GM23248 (cell line): ENCODE measurements around the gene ACTN1. TPM values are rescaled to one million over a fixed set of nuclear protein-coding genes. Genes with fewer than 3 reads are reported as not detected.
A peak's percentile ranks its signal among the peaks of the same experiment; 100 is the strongest.

Experiments
- DNase-seq: peaks from one replicate; pipeline ENCODE4 v3.0.0-alpha.2; 2015
- H2AFZ ChIP-seq: fragments of 200-600 bp; sonication (generic); 2 replicates; pipeline ENCODE4 v1.6.1; 2016; ENCODE audit warnings: antibody characterized with exemption
- H3F3A ChIP-seq: fragments of 200-600 bp; sonication (generic); 2 replicates; pipeline ENCODE4 v1.6.1; 2016; ENCODE audit warnings: mild to moderate bottlenecking, antibody characterized with exemption, mixed run types; ENCODE audit not compliant: insufficient read depth
- H3K27ac ChIP-seq: fragments of 200-600 bp; sonication (generic); 2 replicates; pipeline ENCODE4 v1.5.1; 2016; ENCODE audit warnings: mild to moderate bottlenecking
- H3K27me3 ChIP-seq: fragments of 200-600 bp; sonication (generic); replicated peaks from 2 replicates; pipeline ENCODE4 v1.6.1; 2016; ENCODE audit warnings: mild to moderate bottlenecking; ENCODE audit not compliant: insufficient read depth
- H3K36me3 ChIP-seq: fragments of 200-600 bp; sonication (generic); 2 replicates; pipeline ENCODE4 v1.6.1; 2016; ENCODE audit warnings: low read depth, mild to moderate bottlenecking
- H3K4me1 ChIP-seq: fragments of 200-600 bp; sonication (generic); 2 replicates; pipeline ENCODE4 v1.6.1; 2016; ENCODE audit warnings: mild to moderate bottlenecking; ENCODE audit not compliant: insufficient read depth
- H3K4me2 ChIP-seq: fragments of 200-600 bp; sonication (generic); one replicate; pipeline ENCODE4 v1.6.1; 2016; ENCODE audit warnings: mild to moderate bottlenecking; ENCODE audit not compliant: unreplicated experiment
- H3K4me3 ChIP-seq: fragments of 200-600 bp; sonication (generic); 2 replicates; pipeline ENCODE4 v1.5.1; 2016; ENCODE audit warnings: mild to moderate bottlenecking
- H3K79me2 ChIP-seq: fragments of 200-600 bp; sonication (generic); 2 replicates; pipeline ENCODE4 v1.6.1; 2016; ENCODE audit warnings: mild to moderate bottlenecking; ENCODE audit not compliant: insufficient read depth
- H3K9ac ChIP-seq: fragments of 200-600 bp; sonication (generic); 2 replicates; pipeline ENCODE4 v1.6.1; 2016; ENCODE audit warnings: mild to moderate bottlenecking
- H3K9me2 ChIP-seq: fragments of 200-600 bp; sonication (generic); 2 replicates; pipeline ENCODE4 v1.6.1; 2016; ENCODE audit warnings: mixed run types, mild to moderate bottlenecking, moderate library complexity; ENCODE audit not compliant: insufficient read depth
- H3K9me3 ChIP-seq: fragments of 200-600 bp; sonication (generic); one replicate; pipeline ENCODE4 v1.6.1; 2017; ENCODE audit warnings: low read depth
- H4K20me1 ChIP-seq: fragments of 200-600 bp; sonication (generic); 2 replicates; pipeline ENCODE4 v1.6.0; 2016; ENCODE audit not compliant: insufficient read depth
- EZH2 ChIP-seq: fragments of 200-600 bp; sonication (generic); IDR thresholded peaks from 2 replicates; pipeline ENCODE4 v1.6.1; 2018; ENCODE audit warnings: antibody characterized with exemption, mild to moderate bottlenecking; ENCODE audit not compliant: insufficient read depth, poor library complexity, severe bottlenecking
- EZH2phosphoT487 ChIP-seq: fragments of 200-600 bp; sonication (generic); IDR thresholded peaks from 2 replicates; pipeline ENCODE4 v1.6.1; 2018; ENCODE audit warnings: antibody characterized with exemption, moderate library complexity, mild to moderate bottlenecking, low read depth; ENCODE audit not compliant: insufficient read depth
- WGBS, 2 experiments: methylation state at CpG; one replicate each; pipeline ENCODE4 v1.1.6; 2015 to 2017; ENCODE audit warnings: low lambda C conversion rate in 2 of 2, low coverage in 1 of 2; ENCODE audit errors: missing lambda C conversion rate in 2 of 2; 5-methylcytosine and 5-hydroxymethylcytosine counted together
- in situ Hi-C: fragments of 300-500 bp; cut with MboI; formaldehyde crosslinking; loops from 2 replicates; pipeline ENCODE4 v1.15.0; 2020
- polyA plus RNA-seq: library from polyadenylated mRNA; unstranded; fragments of >200 nt; fragmentation: Nextera tagmentation; extraction: Ambion mirVana; gene quantifications from 2 replicates; pipeline ENCODE4 v1.2.1, GENCODE V29; 2016
- total RNA-seq: library from RNA; depleted of rRNA; stranded (reverse); fragments of >200 nt; shearing (Covaris generic); gene quantifications from 2 replicates; pipeline ENCODE4 v1.2.3, GENCODE V29; 2014

The ACTN1 gene
- total and polyA plus RNA-seq, 2 experiments from 2014 or later, result 403 to 597 TPM

- Histone ChIP-seq H3K36me3 (peaks cover 7% of the 10 kb centered on the region; the same call in 1 of the 2 replicates), H3K4me1 (peaks cover 60% of the 10 kb centered on the region), H3K79me2 (peaks cover 66% of the 10 kb centered on the region), H3K9me2 (no peaks in the 10 kb centered on the region), H2AFZ (no peak overlapping the region), H3K9me3 (no peaks in the 10 kb centered on the region), H3K4me2 (peak overlapping the region; percentile 95), H3K9ac (peak overlapping the region; percentile 97), H3K27me3 (no peaks in the 10 kb centered on the region), H3K4me3 (peak overlapping the region; percentile 96), H3K27ac (peak overlapping the region; percentile 91), H3F3A (peaks cover 57% of the 10 kb centered on the region), H4K20me1 (peaks cover 24% of the 10 kb centered on the region)
- TF ChIP-seq EZH2phosphoT487, result no peak
- no peak for TF ChIP-seq EZH2
- 0% methylated on average over 11 to 13 of the region's 25 CpGs for WGBS, 2 experiments
- peak; percentile 89 for DNase-seq
- in situ Hi-C loops, result no loop called here
Measured at GRCh38 chr14:68977718-68978171, 1.4 kb downstream of the ACTN1 start.

GRCh38 chr14:68977180-68977717 lies 1.9 kb downstream of the ACTN1 start:
- H4K20me1 ChIP-seq, result peaks cover 28% of the 10 kb centered on the region
- peak overlapping the region; percentile 97 for H3K9ac ChIP-seq
- H3K4me3 ChIP-seq, result peak overlapping the region; percentile 96
- WGBS, 2 experiments, result 2% methylated on average over 8 of the region's 8 CpGs
- in situ Hi-C loops, result no loop called here
- DNase-seq, result no peak
- peaks cover 11% of the 10 kb centered on the region; the same call in 1 of the 2 replicates for H3K36me3 ChIP-seq
- H3K79me2 ChIP-seq, result peaks cover 71% of the 10 kb centered on the region
- no peak overlapping the region for H2AFZ ChIP-seq
- TF ChIP-seq EZH2phosphoT487 (no peak), EZH2 (no peak)
- peak overlapping the region; percentile 91 for H3K27ac ChIP-seq
- H3K9me2 ChIP-seq, result no peaks in the 10 kb centered on the region
- peaks cover 52% of the 10 kb centered on the region for H3F3A ChIP-seq
- peaks cover 55% of the 10 kb centered on the region for H3K4me1 ChIP-seq
- H3K27me3 ChIP-seq, result no peaks in the 10 kb centered on the region
- H3K4me2 ChIP-seq, result peak overlapping the region; percentile 95
- H3K9me3 ChIP-seq, result no peaks in the 10 kb centered on the region

- peak overlapping the region; percentile 95 for H3K4me2 ChIP-seq
- H3K9me3 ChIP-seq, result no peaks in the 10 kb centered on the region
- DNase-seq, result peak; percentile 69
- 22 to 24% methylated on average over 13 of the region's 13 CpGs for WGBS, 2 experiments
- H3K4me3 ChIP-seq, result peak overlapping the region; percentile 96
- peak overlapping the region; percentile 91 for H3K27ac ChIP-seq
- in situ Hi-C loops, result no loop called here
- TF ChIP-seq EZH2phosphoT487, result no peak
- TF ChIP-seq EZH2, result no peak
- H3K9me2 ChIP-seq, result no peaks in the 10 kb centered on the region
- peak overlapping the region; percentile 97 for H3K9ac ChIP-seq
- H3F3A ChIP-seq, result peaks cover 51% of the 10 kb centered on the region
- H3K79me2 ChIP-seq, result peaks cover 79% of the 10 kb centered on the region
- peaks cover 17% of the 10 kb centered on the region; the same call in 1 of the 2 replicates for H3K36me3 ChIP-seq
- peaks cover 36% of the 10 kb centered on the region for H4K20me1 ChIP-seq
- H2AFZ ChIP-seq, result no peak overlapping the region
- H3K4me1 ChIP-seq, result peaks cover 47% of the 10 kb centered on the region
- no peaks in the 10 kb centered on the region for H3K27me3 ChIP-seq
Measured at GRCh38 chr14:68976160-68977067, 2.7 kb downstream of the ACTN1 start.

- peaks cover 85% of the 10 kb centered on the region for H3K79me2 ChIP-seq
- H3K4me3 ChIP-seq, result peak overlapping the region; percentile 96
- WGBS, 2 experiments, result 1 to 2% methylated on average over 7 of the region's 7 CpGs
- peaks cover 40% of the 10 kb centered on the region for H3K4me1 ChIP-seq
- DNase-seq, result peak; percentile 92
- peak overlapping the region; percentile 95 for H3K4me2 ChIP-seq
- H3K36me3 ChIP-seq, result peaks cover 25% of the 10 kb centered on the region; the same call in 1 of the 2 replicates
- H3F3A ChIP-seq, result peaks cover 51% of the 10 kb centered on the region
- H3K9ac ChIP-seq, result peak overlapping the region; percentile 97
- H2AFZ ChIP-seq, result no peak overlapping the region
- peaks cover 44% of the 10 kb centered on the region for H4K20me1 ChIP-seq
- H3K9me3 ChIP-seq, result no peaks in the 10 kb centered on the region
- TF ChIP-seq EZH2 (no peak), EZH2phosphoT487 (no peak)
- H3K27ac ChIP-seq, result peak overlapping the region; percentile 91
- no peaks in the 10 kb centered on the region for H3K9me2 ChIP-seq
- in situ Hi-C loops, result no loop called here
- H3K27me3 ChIP-seq, result no peaks in the 10 kb centered on the region
Measured at GRCh38 chr14:68975667-68976066, 3.4 kb downstream of the ACTN1 start.
